ENCODE measurements around the gene AIF1L. TPM values are rescaled to one million over a fixed set of nuclear protein-coding genes. Genes with fewer than 3 reads are reported as not detected.
A peak's percentile ranks its signal among the peaks of the same experiment; 100 is the strongest.

The AIF1L gene
- total and polyA plus RNA-seq, 2 of the 13 experiments (the other 11 are each of a cell fraction or from before 2014, with no cell fraction given), result 12.4 to 36.5 TPM

- TF ChIP-seq ZNF646 (CRISPR knock-in tag; IDR thresholded peaks at IDR 0.05) (no peak), ZNF335 (CRISPR knock-in tag; IDR thresholded peaks at IDR 0.05) (no peak), CHD4 (IDR thresholded peaks at IDR 0.05; ENCODE audit: borderline replicate concordance, low read length) (no peak), KLF9 (CRISPR knock-in tag; IDR thresholded peaks at IDR 0.05; ENCODE audit: low read depth) (no peak), CEBPB (IDR thresholded peaks at IDR 0.05; ENCODE audit: borderline replicate concordance, low read depth, low read length) (0 out of 2 replicates have a peak, but pooled peaks have one; percentile 43), FOXA1 (IDR thresholded peaks at IDR 0.05) (no peak), FOXA1 (CRISPR knock-in tag; IDR thresholded peaks at IDR 0.05) (peak; percentile 30; the same call in 1 of the 2 replicates), MEF2D (CRISPR knock-in tag; IDR thresholded peaks at IDR 0.05) (0 out of 2 replicates have a peak, but pooled peaks have one; percentile 29), ATF7-NPFF (CRISPR knock-in tag; IDR thresholded peaks at IDR 0.05; ENCODE audit: low read depth) (peak; percentile 68; the same call in 1 of the 2 replicates), KAT7 (CRISPR knock-in tag; IDR thresholded peaks at IDR 0.05; ENCODE audit: borderline replicate concordance) (no peak), E2F2 (CRISPR knock-in tag; IDR thresholded peaks at IDR 0.05; ENCODE audit: borderline replicate concordance) (no peak), RARA (CRISPR knock-in tag; IDR thresholded peaks at IDR 0.05) (peak; percentile 56), NONO (IDR thresholded peaks at IDR 0.05) (no peak), NONO (CRISPR knock-in tag; conservative IDR thresholded peaks at IDR 0.05) (0 out of 2 replicates have a peak, but pooled peaks have one; percentile 40), MTERF4 (CRISPR knock-in tag; IDR thresholded peaks at IDR 0.05) (no peak), ZNF746 (CRISPR knock-in tag; IDR thresholded peaks at IDR 0.05) (no peak), ZNF251 (CRISPR knock-in tag; IDR thresholded peaks at IDR 0.05) (no peak), RBM39 (IDR thresholded peaks at IDR 0.05; ENCODE audit: low read depth, low read length, poor library complexity, severe bottlenecking) (no peak), ZNF629 (CRISPR knock-in tag; conservative IDR thresholded peaks at IDR 0.05) (no peak), HOXA7 (CRISPR knock-in tag; IDR thresholded peaks at IDR 0.05) (no peak)
Observed at GRCh38 chr9:131078427-131079366, 17.6 kb upstream of the AIF1L start (continued).
